AG09309 (cell line): ENCODE data around the gene AGAP1.

Source experiments
- DNase-seq: peaks from one replicate; pipeline ENCODE4 v3.0.0-alpha.2; 2010; ENCODE audit warnings: low read depth
- H3K4me3 ChIP-seq: 2 replicates; pipeline ENCODE4 v1.5.1; 2011; ENCODE audit warnings: mild to moderate bottlenecking, low read depth, low read length, moderate library complexity; ENCODE audit not compliant: control insufficient read depth
- CTCF ChIP-seq: IDR thresholded peaks from 2 replicates; pipeline ENCODE4 v1.5.1; 2011; ENCODE audit warnings: mild to moderate bottlenecking, low read depth, low read length, inconsistent platforms; ENCODE audit not compliant: insufficient read depth, control insufficient read depth; ENCODE audit errors: missing control alignments

Gene AGAP1

DNA sequence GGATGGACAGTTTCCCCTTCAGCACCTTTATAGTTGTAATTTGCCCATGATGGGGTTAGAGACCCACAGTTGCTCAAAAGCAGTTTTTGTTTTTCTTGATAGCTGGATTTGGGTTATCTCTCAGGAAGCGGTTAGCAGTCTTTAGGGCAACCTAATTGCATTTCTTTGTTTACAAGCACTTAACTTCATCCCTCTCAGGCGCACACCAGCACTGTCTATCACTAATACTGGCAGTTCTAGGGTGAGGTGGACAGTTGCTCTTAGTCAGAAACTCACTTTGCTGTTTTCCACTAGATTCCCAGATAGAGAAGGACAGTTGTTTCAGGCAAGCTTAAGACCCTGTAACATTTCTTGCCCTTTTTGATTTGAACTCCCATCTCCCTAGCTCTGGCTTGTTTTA is 146.0 kb downstream of the AGAP1 start:
- H3K4me3 ChIP-seq: no peak overlapping the region
- no peak for DNase-seq
- no peak for TF ChIP-seq CTCF

DNA sequence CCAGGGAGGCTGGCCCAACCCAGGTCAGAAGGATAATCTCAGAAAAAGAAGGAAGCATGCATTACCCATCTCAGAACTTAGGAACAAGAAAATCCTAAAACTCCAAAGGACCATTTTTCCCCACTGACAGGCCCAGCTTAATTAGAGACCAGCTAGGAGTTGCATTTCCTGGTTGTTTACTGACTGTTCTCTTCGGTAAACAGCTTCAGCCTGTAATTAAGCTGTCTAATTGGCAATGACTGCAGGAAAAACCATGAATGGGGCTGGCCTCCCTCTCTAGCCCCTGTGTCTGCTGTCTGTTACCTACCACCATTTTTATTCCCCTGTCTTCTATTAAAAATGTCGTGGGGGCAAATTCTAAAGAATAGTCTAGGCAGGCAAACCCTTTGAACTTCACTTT is 146.5 kb downstream of the AGAP1 start:
- DNase-seq: no peak
- no peak overlapping the region for H3K4me3 ChIP-seq
- no peak for TF ChIP-seq CTCF

- TF ChIP-seq CTCF: no peak
- DNase-seq: no peak
- peak overlapping the region; percentile 13; the same call in 1 of the 2 replicates for H3K4me3 ChIP-seq
Measured at GRCh38 chr2:235640926-235641723, 147.3 kb downstream of the AGAP1 start.

- no peak for DNase-seq
- TF ChIP-seq CTCF: no peak
- H3K4me3 ChIP-seq: no peak overlapping the region
Measured at GRCh38 chr2:235641956-235642355, 148.1 kb downstream of the AGAP1 start.

- no peak overlapping the region for H3K4me3 ChIP-seq
- peak; percentile 38 for TF ChIP-seq CTCF
- DNase-seq: no peak
Measured at GRCh38 chr2:235642446-235643098, 148.7 kb downstream of the AGAP1 start.

DNA sequence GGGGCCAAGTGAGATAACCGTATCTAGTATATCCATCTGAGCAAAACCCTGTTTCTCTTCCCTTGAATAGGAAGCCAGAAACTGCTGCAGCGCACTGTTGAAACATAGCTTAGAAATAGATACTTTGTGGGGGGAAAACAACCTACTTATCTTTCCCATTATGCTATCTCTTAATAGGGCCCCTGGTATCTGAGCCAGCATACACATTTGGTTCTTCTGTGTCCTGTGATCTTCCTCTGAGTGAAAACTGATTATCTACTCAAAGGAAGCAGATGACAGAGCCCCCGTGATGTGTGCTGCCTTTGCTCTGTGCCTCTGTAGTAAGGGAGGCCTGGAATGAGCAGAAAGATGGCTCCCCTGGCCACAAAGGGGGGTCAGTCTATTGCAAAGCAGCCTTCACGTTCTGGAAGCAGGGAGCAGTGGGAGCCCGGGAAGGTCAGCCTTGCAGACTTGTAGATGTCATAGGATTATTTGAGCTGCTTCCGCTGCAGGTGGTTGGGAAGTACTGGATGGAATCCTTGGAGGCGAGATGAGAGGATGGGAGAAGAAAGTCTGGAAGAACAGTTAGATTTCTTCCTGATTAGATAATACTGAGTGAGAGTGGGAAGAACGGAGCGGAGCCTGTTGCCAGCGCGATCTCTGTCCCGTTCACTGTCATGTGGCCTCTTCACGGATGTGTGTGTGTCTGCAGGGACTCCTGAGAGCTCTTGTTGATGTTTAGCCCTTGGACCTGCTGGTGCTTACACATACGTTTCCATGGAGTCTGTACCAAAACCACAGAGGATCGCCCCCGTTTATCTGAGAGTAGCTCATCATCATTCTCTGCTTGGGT is 150.1 kb downstream of the AGAP1 start:
- no peak for TF ChIP-seq CTCF
- no peak for DNase-seq
- H3K4me3 ChIP-seq: no peak overlapping the region
